ENCODE data around the gene LRP1B. TPM values are rescaled to one million over a fixed set of nuclear protein-coding genes. Genes with fewer than 3 reads are reported as not detected.
"Not testable (repeated sequence)": the region's sequence is repeated elsewhere in the genome, so short reads cannot be mapped to it uniquely, and the experiment has no call there.

LRP1B gene
- total RNA-seq, 2 experiments from 2014 or later = not detected

DNA sequence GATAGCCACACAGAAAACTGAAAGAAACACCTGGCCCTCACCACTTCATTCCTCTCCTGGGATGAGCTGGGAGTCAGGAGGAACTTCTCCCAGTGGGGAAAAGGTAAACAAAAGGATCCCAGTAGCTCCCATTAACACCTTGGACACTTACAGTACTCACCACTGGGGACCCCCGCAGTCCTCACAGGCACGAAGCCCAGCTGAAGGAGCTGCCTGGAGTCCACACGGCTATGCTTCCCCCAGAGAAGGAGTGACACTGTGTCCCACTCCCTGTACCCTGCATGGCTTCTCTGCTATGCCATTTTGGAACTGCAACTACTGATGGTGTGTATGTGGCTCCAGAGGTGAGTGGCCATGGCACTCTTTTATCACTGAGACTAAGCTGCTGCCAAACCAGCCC, 1565.1 kb downstream of the LRP1B start:
- CTCF ChIA-PET = no interaction called here
- POLR2A ChIA-PET = no interaction called here

DNA sequence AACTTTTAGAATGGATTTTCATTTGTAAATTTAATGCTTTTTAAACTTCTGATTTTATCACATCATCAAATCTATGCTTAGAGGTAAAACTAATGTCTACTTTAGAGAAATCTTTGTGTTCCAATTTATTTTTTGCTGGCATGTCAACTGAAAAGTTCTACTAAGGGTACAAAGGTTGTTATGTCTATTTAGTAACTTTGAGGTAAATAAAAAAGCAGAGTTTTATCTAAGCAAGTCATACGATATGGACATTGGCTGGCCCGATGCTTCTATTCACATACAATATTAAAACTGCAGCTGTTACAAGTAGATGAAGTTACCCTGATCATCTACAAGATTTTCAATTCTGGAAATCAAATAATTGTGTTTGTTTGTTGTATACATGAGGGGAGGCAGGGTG, 1575.1 kb downstream of the LRP1B start:
- no peak for DNase-seq
- ChIA-PET POLR2A (no interaction called here), CTCF (no interaction called here)
- Mint-ChIP-seq H3K9me3 (ENCODE audit: insufficient read depth) (no peaks in the 10 kb centered on the region), H3K4me3 (no peak overlapping the region), H3K27me3 (ENCODE audit: low read depth) (no peaks in the 10 kb centered on the region), H3K36me3 (ENCODE audit: low read depth) (no peaks in the 10 kb centered on the region), H3K4me1 (ENCODE audit: low read depth) (no peaks in the 10 kb centered on the region), H3K27ac (no peak overlapping the region)
- no peak for ATAC-seq

More for the DNA sequence above, 1565.1 kb downstream of the LRP1B start:
- H3K36me3 Mint-ChIP-seq (ENCODE audit: low read depth) = no peaks in the 10 kb centered on the region
- H3K27me3 Mint-ChIP-seq (ENCODE audit: low read depth) = no peaks in the 10 kb centered on the region
- H3K9me3 Mint-ChIP-seq (ENCODE audit: insufficient read depth) = peaks cover 4% of the 10 kb centered on the region
- H3K4me3 Mint-ChIP-seq = no peak overlapping the region
- no peaks in the 10 kb centered on the region for H3K4me1 Mint-ChIP-seq (ENCODE audit: low read depth)
- no peak for ATAC-seq
- H3K27ac Mint-ChIP-seq = no peak overlapping the region
- no peak for DNase-seq

DNA sequence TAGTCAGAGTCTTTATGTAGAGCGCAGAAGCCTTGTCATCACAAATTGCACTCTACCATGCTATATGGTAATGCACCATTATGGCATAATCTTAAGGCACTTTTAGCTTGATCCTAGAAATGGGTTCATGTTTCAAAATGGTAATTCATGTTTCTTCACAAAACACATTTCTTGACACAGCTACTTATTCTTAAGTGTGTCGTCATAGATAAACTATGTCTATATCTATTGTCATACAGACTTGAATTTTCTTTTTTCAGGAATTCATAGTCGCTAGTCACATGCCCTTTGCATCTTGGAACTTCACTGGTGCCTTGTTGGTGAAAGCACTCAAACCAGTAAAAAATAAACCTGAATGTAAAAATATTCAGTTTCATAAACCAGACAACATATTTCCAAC, 1578.2 kb downstream of the LRP1B start:
- H3K36me3 Mint-ChIP-seq (ENCODE audit: low read depth) = no peaks in the 10 kb centered on the region

DNA sequence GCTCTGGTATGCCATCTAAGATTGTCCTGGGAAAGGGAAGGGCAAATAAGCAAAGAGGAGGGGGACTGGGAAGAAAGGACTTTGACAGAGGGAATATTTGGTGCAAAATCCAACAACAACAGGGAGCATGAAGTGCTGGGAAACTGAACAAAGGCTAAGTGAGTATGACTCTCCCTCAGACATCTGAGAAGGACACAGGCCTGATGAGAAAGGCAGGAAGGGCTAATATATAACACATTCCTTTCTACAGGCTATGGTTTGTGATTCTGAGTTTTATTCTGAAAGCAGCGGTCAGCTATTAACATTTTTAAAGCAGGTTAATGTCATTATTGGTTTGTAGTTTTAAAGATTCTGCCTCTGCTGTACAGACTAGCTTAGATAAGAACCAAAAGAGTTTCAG, 1579.5 kb downstream of the LRP1B start:
- ChIA-PET POLR2A (no interaction called here), CTCF (no interaction called here)
- H3K27me3 Mint-ChIP-seq (ENCODE audit: low read depth) = no peaks in the 10 kb centered on the region
- no peaks in the 10 kb centered on the region for H3K4me1 Mint-ChIP-seq (ENCODE audit: low read depth)
- H3K36me3 Mint-ChIP-seq (ENCODE audit: low read depth) = no peaks in the 10 kb centered on the region
- peaks cover 5% of the 10 kb centered on the region for H3K9me3 Mint-ChIP-seq (ENCODE audit: insufficient read depth)
- no peak overlapping the region for H3K27ac Mint-ChIP-seq
- no peak for ATAC-seq
- DNase-seq = no peak
- no peak overlapping the region for H3K4me3 Mint-ChIP-seq

More for the DNA sequence above, 1578.2 kb downstream of the LRP1B start:
- ChIA-PET POLR2A (no interaction called here), CTCF (no interaction called here)
- peaks cover 5% of the 10 kb centered on the region for H3K9me3 Mint-ChIP-seq (ENCODE audit: insufficient read depth)
- H3K27me3 Mint-ChIP-seq (ENCODE audit: low read depth) = no peaks in the 10 kb centered on the region
- DNase-seq (no peak), ATAC-seq (no peak)
- H3K4me1 Mint-ChIP-seq (ENCODE audit: low read depth) = no peaks in the 10 kb centered on the region
- H3K4me3 Mint-ChIP-seq = no peak overlapping the region
- no peak overlapping the region for H3K27ac Mint-ChIP-seq

DNA sequence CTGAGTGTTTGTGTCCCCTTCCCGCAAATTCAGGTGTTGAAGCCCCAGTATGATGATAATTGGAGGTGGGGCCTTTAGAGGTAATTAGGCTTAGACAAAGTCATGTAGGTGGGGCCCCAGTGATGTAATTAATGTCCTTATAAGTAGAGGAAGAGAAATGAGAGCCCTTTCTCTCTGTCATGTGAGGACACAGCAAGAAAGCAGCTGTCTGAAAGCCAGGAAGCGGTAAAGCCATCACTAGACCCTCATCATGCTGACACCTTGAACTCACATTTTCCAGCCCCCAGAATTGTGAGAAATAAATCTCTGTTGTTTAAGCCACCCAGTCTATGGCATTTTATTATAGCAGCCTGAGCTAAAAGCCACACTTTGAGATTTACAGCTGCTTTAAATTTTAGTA, 1580.0 kb downstream of the LRP1B start:
- H3K27ac Mint-ChIP-seq = no peak overlapping the region
- no peak overlapping the region for H3K4me3 Mint-ChIP-seq
- POLR2A ChIA-PET = no interaction called here

DNA sequence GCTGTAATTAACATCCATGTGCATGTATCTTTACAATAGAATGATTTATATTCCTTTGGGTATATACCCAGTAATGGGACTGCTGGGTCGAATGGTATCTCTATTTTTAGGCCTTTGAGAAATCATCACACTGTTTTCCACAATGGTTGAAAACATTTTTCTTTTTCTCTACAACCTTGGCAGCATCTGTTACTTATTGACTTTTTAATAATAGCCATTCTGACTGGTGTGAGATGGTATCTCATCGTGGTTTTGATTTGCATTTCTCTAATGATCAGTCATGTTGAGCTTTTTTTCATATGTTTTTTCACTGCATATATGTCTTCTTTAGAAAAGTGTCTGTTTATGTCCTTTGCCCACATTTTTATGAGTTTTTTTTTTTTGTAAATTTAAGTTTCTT, 1586.0 kb downstream of the LRP1B start:
- DNase-seq; H3K9me3 Mint-ChIP-seq (ENCODE audit: insufficient read depth); H3K4me1 Mint-ChIP-seq (ENCODE audit: low read depth); H3K27me3 Mint-ChIP-seq (ENCODE audit: low read depth); POLR2A ChIA-PET; ATAC-seq; CTCF ChIA-PET; H3K27ac Mint-ChIP-seq; H3K4me3 Mint-ChIP-seq; H3K36me3 Mint-ChIP-seq (ENCODE audit: low read depth): not testable (repeated sequence)

More for the DNA sequence above, 1580.0 kb downstream of the LRP1B start:
- Mint-ChIP-seq H3K36me3 (ENCODE audit: low read depth) (no peaks in the 10 kb centered on the region), H3K27me3 (ENCODE audit: low read depth) (no peaks in the 10 kb centered on the region), H3K4me1 (ENCODE audit: low read depth) (no peaks in the 10 kb centered on the region), H3K9me3 (ENCODE audit: insufficient read depth) (peaks cover 5% of the 10 kb centered on the region)
- CTCF ChIA-PET = no interaction called here
- ATAC-seq = no peak
- DNase-seq = no peak

DNA sequence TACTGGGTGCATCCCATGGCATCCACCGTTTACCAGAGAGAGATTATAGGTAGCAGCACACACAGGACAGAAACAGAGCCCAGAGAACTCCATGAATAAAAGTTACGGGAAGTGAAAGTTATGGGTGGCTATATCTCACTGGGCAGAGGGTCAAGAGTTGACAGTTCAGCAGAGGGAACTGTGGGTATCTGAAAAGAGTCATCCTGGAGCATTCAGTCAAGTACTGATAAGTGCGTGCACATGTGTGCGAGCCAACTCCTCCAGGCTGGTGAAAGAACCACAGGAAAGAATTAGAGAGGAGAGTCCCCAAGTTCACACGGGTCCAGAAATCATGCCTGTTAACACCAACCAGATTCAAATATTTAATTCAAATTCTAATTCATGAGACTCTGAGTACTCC, 1588.2 kb downstream of the LRP1B start:
- Mint-ChIP-seq H3K4me3 (no peak overlapping the region), H3K27me3 (ENCODE audit: low read depth) (no peaks in the 10 kb centered on the region), H3K27ac (no peak overlapping the region), H3K4me1 (ENCODE audit: low read depth) (no peaks in the 10 kb centered on the region), H3K36me3 (ENCODE audit: low read depth) (no peaks in the 10 kb centered on the region), H3K9me3 (ENCODE audit: insufficient read depth) (peaks cover 8% of the 10 kb centered on the region)
- ChIA-PET POLR2A (no interaction called here), CTCF (no interaction called here)
- DNase-seq = no peak
- ATAC-seq = no peak

DNA sequence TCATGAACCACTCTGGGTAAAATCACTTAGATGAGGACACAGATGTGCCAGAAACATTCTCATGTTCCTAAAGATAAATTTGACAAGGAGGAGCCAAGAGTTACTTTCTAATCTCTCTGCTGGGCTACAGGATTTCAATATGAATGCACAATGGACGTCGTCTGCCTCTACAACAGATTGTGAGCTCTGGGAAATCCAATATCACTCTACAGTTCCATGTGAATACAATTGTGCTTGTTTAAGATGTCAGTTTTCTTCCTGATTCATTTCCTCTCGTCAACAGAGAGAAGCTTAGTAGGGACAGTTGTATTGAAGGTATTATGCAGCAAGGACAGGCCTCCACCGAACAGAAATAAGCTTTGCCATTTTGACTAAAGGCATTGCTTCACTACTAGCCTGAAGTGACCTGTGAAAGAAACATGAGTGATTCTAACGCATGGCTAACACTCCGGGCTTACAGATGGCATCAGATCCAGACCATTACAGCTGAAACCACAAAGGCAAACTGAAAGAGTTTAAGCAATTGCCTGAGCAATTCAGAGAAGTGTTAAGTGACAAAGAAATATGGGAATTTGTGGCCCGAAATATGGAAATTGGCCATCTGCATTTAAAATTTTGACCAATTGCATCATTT, 1591.5 kb downstream of the LRP1B start:
- Mint-ChIP-seq H3K4me3 (no peak overlapping the region), H3K27ac (no peak overlapping the region), H3K36me3 (ENCODE audit: low read depth) (no peaks in the 10 kb centered on the region), H3K9me3 (ENCODE audit: insufficient read depth) (peaks cover 8% of the 10 kb centered on the region), H3K27me3 (ENCODE audit: low read depth) (no peaks in the 10 kb centered on the region), H3K4me1 (ENCODE audit: low read depth) (no peaks in the 10 kb centered on the region)
- ATAC-seq (no peak), DNase-seq (no peak)
- ChIA-PET POLR2A (no interaction called here), CTCF (no interaction called here)

DNA sequence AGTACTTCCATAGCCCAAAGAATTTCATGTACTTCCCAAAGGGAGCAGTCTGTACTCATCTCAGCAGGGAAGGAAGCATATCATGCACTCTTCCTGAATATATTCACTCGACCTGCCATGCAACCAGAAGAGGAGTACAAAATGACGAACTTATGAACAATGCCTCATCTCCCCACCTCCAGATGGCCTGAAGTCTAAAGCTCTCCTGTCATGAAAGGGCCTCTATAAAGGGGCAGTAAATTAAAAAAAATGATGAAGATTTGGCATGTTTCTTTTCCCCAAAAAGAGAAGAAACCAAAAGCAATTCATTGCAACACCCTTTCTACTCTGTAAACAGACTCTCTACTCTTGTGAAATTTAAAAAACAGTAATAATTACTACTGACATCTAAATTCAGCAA, 1601.1 kb downstream of the LRP1B start:
- CTCF ChIA-PET = no interaction called here
- Mint-ChIP-seq H3K27ac (no peak overlapping the region), H3K9me3 (ENCODE audit: insufficient read depth) (no peaks in the 10 kb centered on the region), H3K36me3 (ENCODE audit: low read depth) (no peaks in the 10 kb centered on the region), H3K4me3 (no peak overlapping the region), H3K27me3 (ENCODE audit: low read depth) (no peaks in the 10 kb centered on the region), H3K4me1 (ENCODE audit: low read depth) (no peaks in the 10 kb centered on the region)
- ATAC-seq = no peak
- DNase-seq = no peak
- POLR2A ChIA-PET = no interaction called here

DNA sequence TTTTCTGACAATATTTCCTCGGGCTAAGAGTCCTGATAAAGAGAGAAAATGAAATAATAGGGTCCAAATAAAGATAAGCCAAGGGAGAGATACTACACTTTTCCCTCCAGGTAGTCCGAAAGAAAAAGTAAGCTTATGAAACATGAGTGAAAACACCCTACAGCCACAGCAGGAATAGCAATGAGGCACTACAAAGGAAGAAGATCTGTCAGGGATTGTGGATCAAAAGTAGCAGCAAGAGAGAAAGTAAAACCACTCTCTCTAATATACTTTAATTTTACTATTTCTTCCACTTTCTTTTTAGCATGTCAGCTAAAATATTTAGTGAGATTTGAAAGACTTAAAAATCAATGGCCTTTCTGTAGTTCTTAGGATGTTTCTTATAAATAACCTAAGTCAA, 1601.8 kb downstream of the LRP1B start:
- CTCF ChIA-PET = no interaction called here
- H3K27ac Mint-ChIP-seq = no peak overlapping the region
- no peaks in the 10 kb centered on the region for H3K27me3 Mint-ChIP-seq (ENCODE audit: low read depth)
- no peaks in the 10 kb centered on the region for H3K4me1 Mint-ChIP-seq (ENCODE audit: low read depth)
- ATAC-seq (no peak), DNase-seq (no peak)
- no peak overlapping the region for H3K4me3 Mint-ChIP-seq
- no peaks in the 10 kb centered on the region for H3K9me3 Mint-ChIP-seq (ENCODE audit: insufficient read depth)
- POLR2A ChIA-PET = no interaction called here
- H3K36me3 Mint-ChIP-seq (ENCODE audit: low read depth) = no peaks in the 10 kb centered on the region

DNA sequence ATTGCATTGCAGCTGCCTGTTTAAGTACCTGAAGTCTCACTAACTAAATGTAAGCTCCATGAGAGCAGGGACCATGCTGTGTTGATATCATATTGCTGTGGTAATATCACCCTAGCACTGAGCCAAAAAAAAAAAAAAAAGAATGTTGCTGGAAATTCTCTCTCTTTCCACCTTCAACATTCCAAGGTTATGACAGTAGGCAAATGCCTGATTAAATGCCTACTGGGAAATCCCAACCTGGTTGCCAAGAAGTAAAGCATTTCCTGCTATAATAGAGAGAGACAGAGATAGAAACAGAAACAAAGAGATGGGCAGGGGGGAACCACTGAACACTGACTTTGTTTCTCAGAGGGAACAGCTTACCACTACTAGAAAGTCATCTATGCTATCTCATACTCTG, 1604.2 kb downstream of the LRP1B start:
- DNase-seq (no peak), ATAC-seq (no peak)
- peaks cover 13% of the 10 kb centered on the region for H3K9me3 Mint-ChIP-seq (ENCODE audit: insufficient read depth)
- H3K27me3 Mint-ChIP-seq (ENCODE audit: low read depth) = no peaks in the 10 kb centered on the region
- ChIA-PET CTCF (no interaction called here), POLR2A (no interaction called here)
- H3K4me3 Mint-ChIP-seq = no peak overlapping the region
- no peaks in the 10 kb centered on the region for H3K4me1 Mint-ChIP-seq (ENCODE audit: low read depth)
- H3K36me3 Mint-ChIP-seq (ENCODE audit: low read depth) = no peaks in the 10 kb centered on the region
- no peak overlapping the region for H3K27ac Mint-ChIP-seq

DNA sequence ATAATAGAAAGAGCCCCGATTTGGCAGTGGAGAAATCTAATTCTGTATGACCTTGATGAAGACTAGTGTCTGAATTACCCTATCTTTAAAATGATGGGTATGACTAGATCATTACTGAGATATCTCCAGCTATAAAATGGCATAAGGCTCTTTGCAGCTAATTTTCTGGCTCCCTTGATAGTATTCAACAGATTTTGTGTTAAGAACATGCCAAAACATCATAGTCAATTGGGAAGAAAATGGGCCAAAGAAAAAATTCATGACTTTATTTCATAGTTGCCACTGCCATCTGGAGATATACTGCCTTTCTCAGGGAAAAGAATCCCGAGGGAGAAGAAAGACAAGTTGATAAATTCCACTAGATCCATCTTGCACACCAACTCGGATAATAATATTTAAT, 1618.7 kb downstream of the LRP1B start:
- no peak for ATAC-seq
- ChIA-PET POLR2A (no interaction called here), CTCF (no interaction called here)
- Mint-ChIP-seq H3K27ac (no peak overlapping the region), H3K27me3 (ENCODE audit: low read depth) (no peaks in the 10 kb centered on the region), H3K9me3 (ENCODE audit: insufficient read depth) (peaks cover 13% of the 10 kb centered on the region), H3K36me3 (ENCODE audit: low read depth) (no peaks in the 10 kb centered on the region), H3K4me3 (no peak overlapping the region), H3K4me1 (ENCODE audit: low read depth) (no peaks in the 10 kb centered on the region)
- DNase-seq = no peak

DNA sequence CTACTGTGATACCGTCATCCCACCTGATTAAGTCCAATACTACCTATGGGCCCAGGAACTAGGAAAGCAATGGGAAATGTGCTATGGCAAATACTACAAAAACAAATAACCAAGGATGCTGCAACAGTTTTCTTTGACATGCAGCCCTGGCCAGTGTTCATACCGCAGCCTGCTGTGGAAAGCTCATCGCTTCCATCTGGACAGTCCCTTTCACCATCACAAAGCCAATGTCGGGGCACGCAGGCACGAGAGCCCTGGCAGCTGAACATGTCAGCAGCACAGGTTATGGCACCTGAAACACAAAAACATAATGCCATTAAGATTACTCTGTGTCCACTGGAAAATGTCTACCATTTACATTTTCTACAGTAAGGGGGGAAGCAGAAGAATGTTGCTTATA, 1621.1 kb downstream of the LRP1B start:
- Mint-ChIP-seq H3K9me3 (ENCODE audit: insufficient read depth) (peaks cover 13% of the 10 kb centered on the region), H3K4me3 (no peak overlapping the region), H3K36me3 (ENCODE audit: low read depth) (no peaks in the 10 kb centered on the region), H3K27ac (no peak overlapping the region), H3K27me3 (ENCODE audit: low read depth) (no peaks in the 10 kb centered on the region), H3K4me1 (ENCODE audit: low read depth) (no peaks in the 10 kb centered on the region)
- ChIA-PET POLR2A (no interaction called here), CTCF (no interaction called here)
- no peak for DNase-seq
- ATAC-seq = no peak

All from activated CD8-positive, alpha-beta T cell treated with anti-CD3 and anti-CD28 coated beads, Interleukin-2, amount 10 ng/mL, durations not matched to agents 7 days and 5 days (primary cell).